A549 (cell line): ENCODE results near the gene RIMS1. TPM values are rescaled to one million over a fixed set of nuclear protein-coding genes. Genes with fewer than 3 reads are reported as not detected.

Experiments
- ATAC-seq, 2 experiments: fragments of 200-7000 bp in 1 of 2; fragments of >200 bp in 1 of 2; cut with Nextera tagmentation in 1 of 2; cut with Tn5 transposase in 1 of 2; 3 replicates each; pipeline versions ENCODE4 v1.8.0 to v1.9.1; 2018 to 2020; ENCODE audit warnings: mild to moderate bottlenecking in 1 of 2, moderate library complexity in 1 of 2
- CTCF ChIA-PET: fragments of 300-600 bp; sonication (Branson Sonifier 250); formaldehyde crosslinking; extraction: SDS; loops from one replicate; lab custom pipeline; 2021; ENCODE audit warnings: antibody characterized with exemption, inconsistent platforms; lab: Yijun Ruan, JAX
- POLR2A ChIA-PET: fragments of 350-600 bp; formaldehyde crosslinking; extraction: SDS; loops from one replicate; lab custom pipeline; 2021; ENCODE audit warnings: antibody characterized with exemption, inconsistent platforms; lab: Yijun Ruan, JAX
- DNase-seq, 2 experiments: peaks; one replicate each; pipeline versions ENCODE4 v3.0.0 to v3.0.0-alpha.2; 2011 to 2016; ENCODE audit warnings: low read depth in 1 of 2, low spot score in 1 of 2
- FAIRE-seq: peaks from 2 replicates; lab custom pipeline; 2011; peaks lifted over from hg19 to GRCh38; lab: Jason Lieb, UNC
- H3K27ac ChIP-seq, 2 experiments: fragments of >200 bp; sonication (Bioruptor Twin); formaldehyde crosslinking; 3 replicates each; pipeline ENCODE4 v1.5.1; 2016 to 2017
- H3K4me1 ChIP-seq: fragments of >200 bp; sonication (Bioruptor Twin); formaldehyde crosslinking; 3 replicates; pipeline ENCODE4 v1.6.1; 2016
- H3K4me2 ChIP-seq: fragments of >200 bp; sonication (Bioruptor Twin); formaldehyde crosslinking; 3 replicates; pipeline ENCODE4 v1.6.1; 2016
- H3K4me3 ChIP-seq: fragments of >200 bp; sonication (Bioruptor Twin); formaldehyde crosslinking; 3 replicates; pipeline ENCODE4 v1.5.1; 2016
- H3K9me3 ChIP-seq: fragments of >200 bp; sonication (Bioruptor Twin); formaldehyde crosslinking; 3 replicates; pipeline ENCODE4 v1.6.1; 2016
- BHLHE40 ChIP-seq: IDR thresholded peaks from 2 replicates; pipeline ENCODE4 v1.6.1; 2012; ENCODE audit warnings: low read depth, low read length, inconsistent platforms
- CEBPB ChIP-seq, 2 experiments: fragments of >200 bp in 1 of 2; sonication (Bioruptor Twin) in 1 of 2; formaldehyde crosslinking in 1 of 2; IDR thresholded peaks; 2 replicates each; pipeline ENCODE4 v1.6.1; 2012 to 2016
- CHD2 ChIP-seq: fragments of 150-350 bp; IDR thresholded peaks from 2 replicates; pipeline ENCODE4 v1.6.1; 2014; ENCODE audit warnings: low read length; ENCODE audit not compliant: partially characterized antibody
- CHD4 ChIP-seq: fragments of 200-600 bp; sonication (generic); IDR thresholded peaks from 2 replicates; pipeline ENCODE4 v1.6.1; 2016; ENCODE audit warnings: antibody characterized with exemption, mild to moderate bottlenecking, borderline replicate concordance
- EP300 ChIP-seq, 2 experiments: fragments of >200 bp; sonication (Bioruptor Twin); formaldehyde crosslinking; IDR thresholded peaks; 2 replicates in 1 of 2; 3 replicates in 1 of 2; pipeline ENCODE4 v1.6.1; 2016 to 2017
- ESRRA ChIP-seq: fragments of 150-350 bp; IDR thresholded peaks from 2 replicates; pipeline ENCODE4 v1.6.1; 2014; ENCODE audit warnings: mild to moderate bottlenecking, low read length, borderline replicate concordance
- GATA3 ChIP-seq: IDR thresholded peaks from 2 replicates; pipeline ENCODE4 v1.6.1; 2012; ENCODE audit warnings: borderline replicate concordance
- HEYL ChIP-seq: fragments of 250-450 bp; sonication (Bioruptor Pico); IDR thresholded peaks from 2 replicates; pipeline ENCODE4 v1.8.0; 2021; ENCODE audit warnings: mild to moderate bottlenecking, moderate library complexity
- HOXA7 ChIP-seq: fragments of 250-450 bp; sonication (Bioruptor Pico); IDR thresholded peaks from 2 replicates; pipeline ENCODE4 v1.5.0; 2020; ENCODE audit warnings: mild to moderate bottlenecking, moderate library complexity
- HOXB13 ChIP-seq: fragments of 250-450 bp; sonication (Bioruptor Pico); IDR thresholded peaks from 2 replicates; pipeline ENCODE4 v1.5.0; 2020; ENCODE audit warnings: low read depth, mild to moderate bottlenecking, moderate library complexity
- JUNB ChIP-seq: fragments of >200 bp; sonication (Bioruptor Twin); formaldehyde crosslinking; IDR thresholded peaks from 2 replicates; pipeline ENCODE4 v1.6.1; 2016
- KDM1A ChIP-seq: fragments of 200-600 bp; sonication (generic); IDR thresholded peaks from 2 replicates; pipeline ENCODE4 v1.6.1; 2016; ENCODE audit warnings: low read depth, mild to moderate bottlenecking
- MAZ ChIP-seq: fragments of 150-350 bp; IDR thresholded peaks from 2 replicates; pipeline ENCODE4 v1.6.1; 2014; ENCODE audit warnings: antibody characterized with exemption, low read depth, low read length, borderline replicate concordance
- NFE2L2 ChIP-seq: fragments of 150-350 bp; conservative IDR thresholded peaks from 2 replicates; pipeline ENCODE4 v1.6.1; 2014; ENCODE audit warnings: low read length
- NR3C1 ChIP-seq: fragments of >200 bp; sonication (Bioruptor Twin); formaldehyde crosslinking; IDR thresholded peaks from 3 replicates; pipeline ENCODE4 v1.6.1; 2017
- PHF8 ChIP-seq: fragments of 200-600 bp; sonication (generic); IDR thresholded peaks from 2 replicates; pipeline ENCODE4 v1.6.1; 2016; ENCODE audit warnings: low read depth, mild to moderate bottlenecking, antibody characterized with exemption, moderate library complexity, borderline replicate concordance
- RAD21 ChIP-seq, 2 experiments: fragments of >200 bp in 1 of 2; sonication (Bioruptor Twin) in 1 of 2; formaldehyde crosslinking in 1 of 2; IDR thresholded peaks in 1 of 2; conservative IDR thresholded peaks in 1 of 2; 2 replicates in 1 of 2; 3 replicates in 1 of 2; pipeline ENCODE4 v1.6.1; 2012 to 2018; ENCODE audit warnings: inconsistent platforms in 1 of 2
- RARB ChIP-seq: fragments of 250-450 bp; sonication (Bioruptor Pico); IDR thresholded peaks from 2 replicates; pipeline ENCODE4 v1.8.0; 2021; ENCODE audit warnings: mild to moderate bottlenecking, moderate library complexity
- RFX5 ChIP-seq: fragments of 450-650 bp; IDR thresholded peaks from 2 replicates; pipeline ENCODE4 v1.7.1; 2014; ENCODE audit warnings: antibody characterized with exemption, mild to moderate bottlenecking, moderate library complexity
- SREBF2 ChIP-seq: fragments of 450-650 bp; IDR thresholded peaks from 2 replicates; pipeline ENCODE4 v1.6.1; 2014; ENCODE audit warnings: mild to moderate bottlenecking, moderate library complexity
- TP53 ChIP-seq: fragments of 250-450 bp; sonication (Bioruptor Pico); IDR thresholded peaks from 2 replicates; pipeline ENCODE4 v1.5.0; 2021; ENCODE audit warnings: mild to moderate bottlenecking, moderate library complexity
- WGBS: methylation state at CpG from one replicate; pipeline ENCODE4 v1.1.6; 2017; ENCODE audit errors: missing lambda C conversion rate; 5-methylcytosine and 5-hydroxymethylcytosine counted together
- polyA plus RNA-seq, 4 experiments: library from polyadenylated mRNA; depleted of rRNA in 3 of 4; stranded (reverse); fragments of >200 nt; fragmentation: RNase III in 1 of 4; extraction: RNeasy Plus Mini Kit Qiagen cat#74134 plus additional on column Dnase treatment in 1 of 4; gene quantifications; 2 replicates in 3 of 4; 3 replicates in 1 of 4; pipeline ENCODE4 v1.2.3, GENCODE V29; 2011 to 2017
- TF ChIP-seq, protein P1 (sequence below): IDR thresholded peaks from 2 replicates; pipeline ENCODE4 v1.6.1; 2012
- TF ChIP-seq, protein P2 (sequence below): fragments of >200 bp; sonication (Bioruptor Twin); formaldehyde crosslinking; IDR thresholded peaks from 3 replicates; pipeline ENCODE4 v1.6.1; 2016
- TF ChIP-seq, protein P3 (sequence below): fragments of 200-600 bp; sonication (generic); IDR thresholded peaks from 2 replicates; pipeline ENCODE4 v1.6.1; 2016; ENCODE audit warnings: antibody characterized with exemption, mild to moderate bottlenecking, moderate library complexity
- TF ChIP-seq, protein P4 (sequence below): fragments of >200 bp; sonication (Bioruptor Twin); formaldehyde crosslinking; IDR thresholded peaks from 2 replicates; pipeline ENCODE4 v1.6.1; 2016
- TF ChIP-seq, protein P5 (sequence below): fragments of 150-350 bp; IDR thresholded peaks from 2 replicates; pipeline ENCODE4 v1.6.1; 2014; ENCODE audit warnings: low read depth, mild to moderate bottlenecking, low read length
- TF ChIP-seq, protein P6 (sequence below): fragments of >200 bp; sonication (Bioruptor Twin); formaldehyde crosslinking; IDR thresholded peaks from 3 replicates; pipeline ENCODE4 v1.5.1; 2016

Gene RIMS1
- polyA plus RNA-seq, 2 of the 4 experiments (the other 2 are of a cell fraction), result 0.03 TPM; not detected in 1

DNA sequence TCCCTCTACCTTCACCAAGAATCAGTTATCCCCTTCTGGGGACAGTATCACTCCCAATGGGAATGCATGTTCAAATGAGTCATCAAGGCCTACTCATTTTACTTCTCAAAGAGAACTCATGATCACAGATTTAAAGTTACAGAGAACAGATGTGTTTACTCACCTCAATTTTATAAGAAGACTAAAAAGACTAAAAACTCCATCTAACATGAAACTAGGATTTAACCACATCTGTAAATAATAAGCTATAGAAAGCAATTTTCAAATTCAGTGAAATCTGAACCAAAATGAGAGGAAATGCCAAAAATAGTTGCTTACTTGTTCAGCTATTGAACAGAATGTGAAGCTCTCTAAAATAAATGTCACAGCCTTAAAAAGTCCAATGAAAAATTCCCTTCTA, 435.4 kb downstream of the RIMS1 start (continued):
- no peak for TF ChIP-seq HOXB13
- TF ChIP-seq, all 56 proteins: peak for 0

DNA sequence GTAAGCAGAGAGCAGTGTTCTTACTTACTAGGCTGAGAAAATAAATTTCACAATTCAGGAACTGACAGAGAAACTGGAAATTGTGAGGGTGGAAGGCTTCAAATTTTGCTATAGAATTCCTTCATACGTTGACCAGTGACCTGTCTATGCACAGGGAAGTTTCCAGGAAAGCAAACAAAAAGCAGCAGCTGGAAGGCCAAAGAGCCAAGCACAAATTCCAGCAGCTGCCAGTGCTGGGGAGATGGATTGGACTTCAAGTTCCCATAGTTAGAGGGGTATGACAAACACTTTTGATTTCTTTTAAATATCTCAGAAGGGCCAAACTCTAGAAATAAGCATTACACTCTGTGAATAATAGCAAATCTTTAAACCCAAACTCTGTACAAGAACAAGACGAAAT, 436.4 kb downstream of the RIMS1 start:
- no peak for ATAC-seq

DNA sequence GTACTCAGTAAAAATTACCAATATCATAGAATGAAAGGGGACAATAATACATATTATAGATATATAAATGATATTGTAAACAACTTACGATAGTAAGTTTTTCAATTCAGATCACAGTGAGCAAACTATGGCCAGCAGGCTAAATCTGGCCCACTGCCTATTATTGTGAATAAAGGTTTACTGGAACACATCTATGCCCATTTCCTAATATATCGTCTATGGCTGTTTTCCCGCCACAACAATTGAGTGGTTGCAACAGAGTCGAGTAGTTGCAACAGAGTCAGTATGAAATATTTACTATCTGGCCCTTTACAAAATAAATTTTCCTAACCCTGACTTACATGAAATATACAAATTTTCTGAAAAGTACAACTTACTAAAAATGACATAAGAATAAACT, 438.2 kb downstream of the RIMS1 start:
- Histone ChIP-seq H3K4me3 (no peak overlapping the region), H3K4me2 (no peak overlapping the region), H3K27ac (no peak overlapping the region), H3K9me3 (no peaks in the 10 kb centered on the region), H3K4me1 (no peaks in the 10 kb centered on the region)
- 35% methylated on average over 4 of the region's 4 CpGs for WGBS
- ChIA-PET CTCF (no interaction called here), POLR2A (no interaction called here)
- DNase-seq (no peak), ATAC-seq (no peak), FAIRE-seq (no peak)
- TF ChIP-seq MAZ (no peak), ESRRA (no peak), CHD2 (no peak), BHLHE40 (no peak), TP53 (CRISPR knock-in tag) (no peak), RAD21 (conservative IDR thresholded peaks at IDR 0.05 in 1 of 2, IDR thresholded peaks at IDR 0.05 in 1 of 2) (no peak), EP300 (IDR thresholded peaks at IDR 0.05) (no peak), GATA3 (no peak), KDM1A (no peak), NFE2L2 (no peak), NR3C1 (no peak), SREBF2 (no peak), RARB (CRISPR knock-in tag) (no peak), CHD4 (no peak), HOXA7 (CRISPR knock-in tag) (no peak), RFX5 (no peak)
- TF ChIP-seq, protein P1, sequence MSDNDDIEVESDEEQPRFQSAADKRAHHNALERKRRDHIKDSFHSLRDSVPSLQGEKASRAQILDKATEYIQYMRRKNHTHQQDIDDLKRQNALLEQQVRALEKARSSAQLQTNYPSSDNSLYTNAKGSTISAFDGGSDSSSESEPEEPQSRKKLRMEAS, result no peak
- TF ChIP-seq, protein P2, sequence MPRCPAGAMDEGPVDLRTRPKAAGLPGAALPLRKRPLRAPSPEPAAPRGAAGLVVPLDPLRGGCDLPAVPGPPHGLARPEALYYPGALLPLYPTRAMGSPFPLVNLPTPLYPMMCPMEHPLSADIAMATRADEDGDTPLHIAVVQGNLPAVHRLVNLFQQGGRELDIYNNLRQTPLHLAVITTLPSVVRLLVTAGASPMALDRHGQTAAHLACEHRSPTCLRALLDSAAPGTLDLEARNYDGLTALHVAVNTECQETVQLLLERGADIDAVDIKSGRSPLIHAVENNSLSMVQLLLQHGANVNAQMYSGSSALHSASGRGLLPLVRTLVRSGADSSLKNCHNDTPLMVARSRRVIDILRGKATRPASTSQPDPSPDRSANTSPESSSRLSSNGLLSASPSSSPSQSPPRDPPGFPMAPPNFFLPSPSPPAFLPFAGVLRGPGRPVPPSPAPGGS, result no peak

More for the DNA sequence above, 436.4 kb downstream of the RIMS1 start:
- POLR2A ChIA-PET, result no interaction called here
- Histone ChIP-seq H3K4me3 (no peak overlapping the region), H3K4me2 (no peak overlapping the region), H3K4me1 (no peaks in the 10 kb centered on the region), H3K9me3 (no peaks in the 10 kb centered on the region), H3K27ac (no peak overlapping the region)
- CTCF ChIA-PET, result no interaction called here
- DNase-seq (no peak), FAIRE-seq (no peak)
- TF ChIP-seq, protein P3, sequence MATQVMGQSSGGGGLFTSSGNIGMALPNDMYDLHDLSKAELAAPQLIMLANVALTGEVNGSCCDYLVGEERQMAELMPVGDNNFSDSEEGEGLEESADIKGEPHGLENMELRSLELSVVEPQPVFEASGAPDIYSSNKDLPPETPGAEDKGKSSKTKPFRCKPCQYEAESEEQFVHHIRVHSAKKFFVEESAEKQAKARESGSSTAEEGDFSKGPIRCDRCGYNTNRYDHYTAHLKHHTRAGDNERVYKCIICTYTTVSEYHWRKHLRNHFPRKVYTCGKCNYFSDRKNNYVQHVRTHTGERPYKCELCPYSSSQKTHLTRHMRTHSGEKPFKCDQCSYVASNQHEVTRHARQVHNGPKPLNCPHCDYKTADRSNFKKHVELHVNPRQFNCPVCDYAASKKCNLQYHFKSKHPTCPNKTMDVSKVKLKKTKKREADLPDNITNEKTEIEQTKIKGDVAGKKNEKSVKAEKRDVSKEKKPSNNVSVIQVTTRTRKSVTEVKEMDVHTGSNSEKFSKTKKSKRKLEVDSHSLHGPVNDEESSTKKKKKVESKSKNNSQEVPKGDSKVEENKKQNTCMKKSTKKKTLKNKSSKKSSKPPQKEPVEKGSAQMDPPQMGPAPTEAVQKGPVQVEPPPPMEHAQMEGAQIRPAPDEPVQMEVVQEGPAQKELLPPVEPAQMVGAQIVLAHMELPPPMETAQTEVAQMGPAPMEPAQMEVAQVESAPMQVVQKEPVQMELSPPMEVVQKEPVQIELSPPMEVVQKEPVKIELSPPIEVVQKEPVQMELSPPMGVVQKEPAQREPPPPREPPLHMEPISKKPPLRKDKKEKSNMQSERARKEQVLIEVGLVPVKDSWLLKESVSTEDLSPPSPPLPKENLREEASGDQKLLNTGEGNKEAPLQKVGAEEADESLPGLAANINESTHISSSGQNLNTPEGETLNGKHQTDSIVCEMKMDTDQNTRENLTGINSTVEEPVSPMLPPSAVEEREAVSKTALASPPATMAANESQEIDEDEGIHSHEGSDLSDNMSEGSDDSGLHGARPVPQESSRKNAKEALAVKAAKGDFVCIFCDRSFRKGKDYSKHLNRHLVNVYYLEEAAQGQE, result no peak
- TF ChIP-seq RFX5 (no peak), CEBPB (IDR thresholded peaks at IDR 0.05) (no peak), ESRRA (no peak), NFE2L2 (no peak), JUNB (no peak), KDM1A (no peak), PHF8 (no peak), RAD21 (conservative IDR thresholded peaks at IDR 0.05 in 1 of 2, IDR thresholded peaks at IDR 0.05 in 1 of 2) (no peak), HEYL (CRISPR knock-in tag) (no peak)
- TF ChIP-seq, protein P4, sequence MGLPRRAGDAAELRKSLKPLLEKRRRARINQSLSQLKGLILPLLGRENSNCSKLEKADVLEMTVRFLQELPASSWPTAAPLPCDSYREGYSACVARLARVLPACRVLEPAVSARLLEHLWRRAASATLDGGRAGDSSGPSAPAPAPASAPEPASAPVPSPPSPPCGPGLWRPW, result no peak
- TF ChIP-seq, protein P5, sequence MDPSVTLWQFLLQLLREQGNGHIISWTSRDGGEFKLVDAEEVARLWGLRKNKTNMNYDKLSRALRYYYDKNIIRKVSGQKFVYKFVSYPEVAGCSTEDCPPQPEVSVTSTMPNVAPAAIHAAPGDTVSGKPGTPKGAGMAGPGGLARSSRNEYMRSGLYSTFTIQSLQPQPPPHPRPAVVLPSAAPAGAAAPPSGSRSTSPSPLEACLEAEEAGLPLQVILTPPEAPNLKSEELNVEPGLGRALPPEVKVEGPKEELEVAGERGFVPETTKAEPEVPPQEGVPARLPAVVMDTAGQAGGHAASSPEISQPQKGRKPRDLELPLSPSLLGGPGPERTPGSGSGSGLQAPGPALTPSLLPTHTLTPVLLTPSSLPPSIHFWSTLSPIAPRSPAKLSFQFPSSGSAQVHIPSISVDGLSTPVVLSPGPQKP, result no peak
- TF ChIP-seq, protein P6, sequence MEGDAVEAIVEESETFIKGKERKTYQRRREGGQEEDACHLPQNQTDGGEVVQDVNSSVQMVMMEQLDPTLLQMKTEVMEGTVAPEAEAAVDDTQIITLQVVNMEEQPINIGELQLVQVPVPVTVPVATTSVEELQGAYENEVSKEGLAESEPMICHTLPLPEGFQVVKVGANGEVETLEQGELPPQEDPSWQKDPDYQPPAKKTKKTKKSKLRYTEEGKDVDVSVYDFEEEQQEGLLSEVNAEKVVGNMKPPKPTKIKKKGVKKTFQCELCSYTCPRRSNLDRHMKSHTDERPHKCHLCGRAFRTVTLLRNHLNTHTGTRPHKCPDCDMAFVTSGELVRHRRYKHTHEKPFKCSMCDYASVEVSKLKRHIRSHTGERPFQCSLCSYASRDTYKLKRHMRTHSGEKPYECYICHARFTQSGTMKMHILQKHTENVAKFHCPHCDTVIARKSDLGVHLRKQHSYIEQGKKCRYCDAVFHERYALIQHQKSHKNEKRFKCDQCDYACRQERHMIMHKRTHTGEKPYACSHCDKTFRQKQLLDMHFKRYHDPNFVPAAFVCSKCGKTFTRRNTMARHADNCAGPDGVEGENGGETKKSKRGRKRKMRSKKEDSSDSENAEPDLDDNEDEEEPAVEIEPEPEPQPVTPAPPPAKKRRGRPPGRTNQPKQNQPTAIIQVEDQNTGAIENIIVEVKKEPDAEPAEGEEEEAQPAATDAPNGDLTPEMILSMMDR, result no peak
- WGBS, result 12% methylated on average over 2 of the region's 2 CpGs
